Right lobe of liver (tissue), 6 donors: ENCODE measurements around the gene ULK4. TPM values are rescaled to one million over a fixed set of nuclear protein-coding genes. Genes with fewer than 3 reads are reported as not detected.

Experiments
- ATAC-seq, 4 donors: fragments of 200-7000 bp; cut with Tn5 transposase; one replicate each; pipeline ENCODE4 v1.9.1; 2020; ENCODE audit warnings: mild to moderate bottlenecking in 4 of 4, moderate library complexity in 4 of 4
- DNase-seq, 3 donors: peaks; one replicate each; pipeline ENCODE4 v3.0.0-alpha.2; 2020
- H3K27ac ChIP-seq, 3 donors: fragments of 200-600 bp; one replicate each; pipeline ENCODE4 v1.8.0; 2022
- H3K27me3 ChIP-seq, 2 donors: fragments of 200-600 bp; one replicate each; pipeline ENCODE4 v1.8.0; 2022
- H3K36me3 ChIP-seq, 4 donors: fragments of 200-600 bp; sonication (generic) in 1 of 4; one replicate each; pipeline versions ENCODE4 v1.5.1 to v1.8.0; 2017 to 2022; ENCODE audit warnings: control low read depth in 1 of 4
- H3K4me1 ChIP-seq, 4 donors: fragments of 200-600 bp; sonication (generic) in 1 of 4; one replicate each; pipeline versions ENCODE4 v1.5.1 to v1.8.0; 2017 to 2022; ENCODE audit warnings: control low read depth in 1 of 4
- H3K4me3 ChIP-seq, 3 donors: fragments of 200-600 bp; one replicate each; pipeline ENCODE4 v1.8.0; 2022
- H3K9me3 ChIP-seq, 4 donors: fragments of 200-600 bp; sonication (generic) in 1 of 4; one replicate each; pipeline versions ENCODE4 v1.5.1 to v1.8.0; 2017 to 2022; ENCODE audit warnings: control low read depth in 1 of 4
- CTCF ChIP-seq, 4 donors: fragments of 200-600 bp in 3 of 4; fragments of 450-650 bp in 1 of 4; IDR thresholded peaks; one replicate each; pipeline versions ENCODE4 v1.5.1 to v1.8.0; 2016 to 2022; ENCODE audit warnings: antibody characterized with exemption in 4 of 4, mild to moderate bottlenecking in 2 of 4
- POLR2A ChIP-seq: fragments of 450-650 bp; IDR thresholded peaks from one replicate; pipeline ENCODE4 v1.6.1; 2017; ENCODE audit warnings: antibody characterized with exemption, mild to moderate bottlenecking
- WGBS: methylation state at CpG from one replicate; pipeline ENCODE4 v1.1.6; 2018; ENCODE audit warnings: low coverage, low lambda C conversion rate; ENCODE audit not compliant: insufficient coverage; ENCODE audit errors: missing lambda C conversion rate; 5-methylcytosine and 5-hydroxymethylcytosine counted together
- intact Hi-C, 2 donors: fragments of 100-400 bp; cut with DNase I; formaldehyde crosslinking; loops; one replicate each; pipeline versions ENCODE4 v1.11.2 to v1.14.1; 2022
- total RNA-seq, 6 experiments: library from RNA; depleted of rRNA in 2 of 6; stranded (reverse); fragments of >200 nt in 2 of 6; fragmentation: NEBNext Ultra II Directional in 3 of 6; extraction: Animal tissue kit (Norgen Biotek cat#: 25700) in 3 of 6; gene quantifications; one replicate each; pipeline versions ENCODE4 v1.1.0 to v1.2.4, GENCODE V29; 2016 to 2023
- donor health status: DM: no; HTN: yes; CAD: no.
- donor health status: DM: no; HTN: no; CAD: no.
- donor health status: DM: no; HTN: no; CAD: no.
- donor health status: DM: no; HTN: yes; CAD: no.
- donor health status: DM: no; HTN: yes; CAD: no.

ULK4 gene
- total RNA-seq, 6 experiments from 2014 or later: 2.8 to 5.6 (median 4.9) TPM

- Histone ChIP-seq H3K27me3 (no peaks in the 10 kb centered on the region), H3K4me1 (no peaks in the 10 kb centered on the region), H3K27ac (no peak overlapping the region), H3K36me3 (no peaks in the 10 kb centered on the region), H3K4me3 (no peak overlapping the region), H3K9me3 (no peaks in the 10 kb centered on the region)
- ATAC-seq: no peak
- intact Hi-C loops: no loop called here
- no peak for DNase-seq
- TF ChIP-seq POLR2A (no peak), CTCF (IDR thresholded peaks at IDR 0.05) (no peak)
These were observed 637.8 kb downstream of the ULK4 start for GRCh38 chr3:41324156-41324475.

GRCh38 chr3:41323467-41324155 lies 638.3 kb downstream of the ULK4 start:
- intact Hi-C loops: no loop called here
- H3K4me3 ChIP-seq: no peak overlapping the region
- 25% methylated on average over 3 of the region's 3 CpGs for WGBS
- H3K27me3 ChIP-seq: no peaks in the 10 kb centered on the region
- no peaks in the 10 kb centered on the region for H3K36me3 ChIP-seq
- no peaks in the 10 kb centered on the region for H3K4me1 ChIP-seq
- TF ChIP-seq POLR2A: no peak
- TF ChIP-seq CTCF (IDR thresholded peaks at IDR 0.05): no peak
- ATAC-seq (no peak), DNase-seq (no peak)
- H3K9me3 ChIP-seq: no peaks in the 10 kb centered on the region
- no peak overlapping the region for H3K27ac ChIP-seq

GRCh38 chr3:41321642-41321980 lies 640.3 kb downstream of the ULK4 start:
- Histone ChIP-seq H3K27ac (no peak overlapping the region), H3K36me3 (no peaks in the 10 kb centered on the region), H3K9me3 (no peaks in the 10 kb centered on the region), H3K4me3 (no peak overlapping the region), H3K4me1 (peaks cover 0 to 10% (median 1%) of the 10 kb centered on the region in 4 donors), H3K27me3 (no peaks in the 10 kb centered on the region)
- DNase-seq: no peak
- intact Hi-C loops: no loop called here
- ATAC-seq: no peak
- no peak for TF ChIP-seq POLR2A
- no peak for TF ChIP-seq CTCF (IDR thresholded peaks at IDR 0.05)
- WGBS: 83% methylated on average over 4 of the region's 5 CpGs

- 68% methylated on average over 5 of the region's 8 CpGs for WGBS
- TF ChIP-seq POLR2A: no peak
- TF ChIP-seq CTCF (IDR thresholded peaks at IDR 0.05): no peak
- intact Hi-C loops: no loop called here
These were observed 640.8 kb downstream of the ULK4 start for GRCh38 chr3:41320953-41321641.

More at GRCh38 chr3:41320953-41321641, 640.8 kb downstream of the ULK4 start:
- H3K4me3 ChIP-seq: no peak overlapping the region
- peaks cover 0 to 10% (median 1%) of the 10 kb centered on the region in 4 donors for H3K4me1 ChIP-seq
- no peak for DNase-seq
- no peak for ATAC-seq
- no peak overlapping the region for H3K27ac ChIP-seq
- H3K36me3 ChIP-seq: no peaks in the 10 kb centered on the region
- H3K9me3 ChIP-seq: no peaks in the 10 kb centered on the region
- no peaks in the 10 kb centered on the region for H3K27me3 ChIP-seq
